WTC11 (cell line): ENCODE results near the gene SLC2A10. TPM values are rescaled to one million over a fixed set of nuclear protein-coding genes. Genes with fewer than 3 reads are reported as not detected.

Experiments used
- ATAC-seq: fragments of 200-7000 bp; cut with Tn5 transposase; 2 replicates; pipeline ENCODE4 v1.10.0; 2021; ENCODE audit warnings: mild to moderate bottlenecking, moderate library complexity
- CTCF ChIA-PET: fragments of 300-600 bp; sonication (Branson Sonifier 250); formaldehyde crosslinking; loops from one replicate; lab custom pipeline; 2021; ENCODE audit warnings: antibody characterized with exemption; lab: Charles Lee
- POLR2A ChIA-PET: fragments of 350-600 bp; sonication (Branson Sonifier 250); formaldehyde crosslinking; loops from one replicate; lab custom pipeline; 2021; ENCODE audit warnings: antibody characterized with exemption; lab: Charles Lee
- DNase-seq: peaks from one replicate; pipeline ENCODE4 v3.0.0; 2021; ENCODE audit warnings: low spot score
- H3K27ac Mint-ChIP-seq: 2 replicates; pipeline ENCODE4 v1.8.0; 2021; ENCODE audit warnings: mixed read lengths
- H3K27me3 Mint-ChIP-seq: 2 replicates; pipeline ENCODE4 v1.8.0; 2021; ENCODE audit warnings: low read depth, mild to moderate bottlenecking, moderate library complexity, mixed read lengths
- H3K36me3 Mint-ChIP-seq: 2 replicates; pipeline ENCODE4 v1.8.0; 2021; ENCODE audit warnings: mixed read lengths
- H3K4me1 Mint-ChIP-seq: 2 replicates; pipeline ENCODE4 v1.8.0; 2022; ENCODE audit warnings: mixed read lengths
- H3K4me3 Mint-ChIP-seq: 2 replicates; pipeline ENCODE4 v1.8.0; 2021; ENCODE audit warnings: mild to moderate bottlenecking, moderate library complexity, mixed read lengths
- H3K9me3 Mint-ChIP-seq: 2 replicates; pipeline ENCODE4 v1.8.0; 2021; ENCODE audit warnings: mixed read lengths
- ATF2 ChIP-seq: sonication (generic); formaldehyde crosslinking; IDR thresholded peaks from 2 replicates; pipeline ENCODE4 v1.8.1; 2022; ENCODE audit warnings: low read depth, missing genetic modification reagents, borderline replicate concordance
- CREM ChIP-seq: sonication (generic); formaldehyde crosslinking; IDR thresholded peaks from 2 replicates; pipeline ENCODE4 v1.8.1; 2022; ENCODE audit warnings: mild to moderate bottlenecking, missing genetic modification reagents, moderate library complexity
- E2F1 ChIP-seq: sonication (generic); formaldehyde crosslinking; IDR thresholded peaks from 2 replicates; pipeline ENCODE4 v1.8.0; 2022; ENCODE audit warnings: mild to moderate bottlenecking, missing genetic modification reagents
- ESRRA ChIP-seq: sonication (generic); formaldehyde crosslinking; IDR thresholded peaks from 2 replicates; pipeline ENCODE4 v1.8.1; 2022; ENCODE audit warnings: mild to moderate bottlenecking, missing genetic modification reagents, borderline replicate concordance
- ETV6 ChIP-seq: sonication (generic); formaldehyde crosslinking; IDR thresholded peaks from 2 replicates; pipeline ENCODE4 v1.8.1; 2022; ENCODE audit warnings: mild to moderate bottlenecking, missing genetic modification reagents
- GABPB1 ChIP-seq: sonication (generic); formaldehyde crosslinking; IDR thresholded peaks from 2 replicates; pipeline ENCODE4 v1.8.1; 2023; ENCODE audit warnings: mild to moderate bottlenecking, missing genetic modification reagents
- KAT7 ChIP-seq: sonication (generic); formaldehyde crosslinking; IDR thresholded peaks from 2 replicates; pipeline ENCODE4 v1.8.1; 2023; ENCODE audit warnings: missing genetic modification reagents, mild to moderate bottlenecking, borderline replicate concordance
- NFATC4 ChIP-seq: fragments of 250-450 bp; sonication (Bioruptor Pico); IDR thresholded peaks from 2 replicates; pipeline ENCODE4 v1.9.0; 2021; ENCODE audit warnings: mild to moderate bottlenecking
- NFE2L1 ChIP-seq: sonication (generic); formaldehyde crosslinking; IDR thresholded peaks from 2 replicates; pipeline ENCODE4 v1.8.1; 2023; ENCODE audit warnings: missing genetic modification reagents
- NFYB ChIP-seq: sonication (generic); formaldehyde crosslinking; conservative IDR thresholded peaks from 2 replicates; pipeline ENCODE4 v1.8.0; 2022; ENCODE audit warnings: low read depth, missing genetic modification reagents
- PREB ChIP-seq: sonication (generic); formaldehyde crosslinking; IDR thresholded peaks from 2 replicates; pipeline ENCODE4 v1.8.1; 2022; ENCODE audit warnings: mild to moderate bottlenecking, missing genetic modification reagents, moderate library complexity, borderline replicate concordance
- RORB ChIP-seq: fragments of 250-450 bp; sonication (Bioruptor Pico); IDR thresholded peaks from 2 replicates; pipeline ENCODE4 v1.9.0; 2021; ENCODE audit warnings: mild to moderate bottlenecking
- STAT6 ChIP-seq: sonication (generic); formaldehyde crosslinking; conservative IDR thresholded peaks from 2 replicates; pipeline ENCODE4 v1.8.1; 2023; ENCODE audit warnings: mild to moderate bottlenecking, low read depth, missing genetic modification reagents, moderate library complexity
- TEAD4 ChIP-seq: sonication (generic); formaldehyde crosslinking; IDR thresholded peaks from 2 replicates; pipeline ENCODE4 v1.8.0; 2022; ENCODE audit warnings: mild to moderate bottlenecking, missing genetic modification reagents
- TP53 ChIP-seq: sonication (generic); formaldehyde crosslinking; IDR thresholded peaks from 2 replicates; pipeline ENCODE4 v1.8.1; 2023; ENCODE audit warnings: mild to moderate bottlenecking, missing genetic modification reagents
- ZBTB43 ChIP-seq: sonication (generic); formaldehyde crosslinking; IDR thresholded peaks from 2 replicates; pipeline ENCODE4 v1.8.1; 2023; ENCODE audit warnings: mild to moderate bottlenecking, missing genetic modification reagents
- ZNF138 ChIP-seq: sonication (generic); formaldehyde crosslinking; conservative IDR thresholded peaks from 2 replicates; pipeline ENCODE4 v1.8.1; 2022; ENCODE audit warnings: mild to moderate bottlenecking, moderate library complexity, missing genetic modification reagents
- ZNF416 ChIP-seq: fragments of 250-450 bp; sonication (Bioruptor Pico); IDR thresholded peaks from 2 replicates; pipeline ENCODE4 v1.9.0; 2021; ENCODE audit warnings: mild to moderate bottlenecking, inconsistent platforms
- ZSCAN18 ChIP-seq: fragments of 250-450 bp; sonication (Bioruptor Pico); IDR thresholded peaks from 2 replicates; pipeline ENCODE4 v2.1.2; 2022; ENCODE audit warnings: mild to moderate bottlenecking, moderate library complexity
- total RNA-seq: library from RNA; stranded (reverse); gene quantifications from 3 replicates; pipeline ENCODE4 v1.2.3, GENCODE V29; 2021

SLC2A10 gene
- total RNA-seq, 1 experiment from 2014 or later, result 8.0 TPM

- Mint-ChIP-seq H3K27me3 (peaks cover 6% of the 10 kb centered on the region), H3K27ac (no peak overlapping the region), H3K4me3 (no peak overlapping the region), H3K36me3 (peaks cover 2% of the 10 kb centered on the region; the same call in 1 of the 2 replicates), H3K4me1 (peaks cover 22% of the 10 kb centered on the region), H3K9me3 (peaks cover 1% of the 10 kb centered on the region; the same call in 1 of the 2 replicates)
- ChIA-PET CTCF (interaction anchor here (2.0 kb wide), 1 partner anchor 39 kb away, joined by 5 read pairs; no protein-coding TSS in a partner anchor), POLR2A (no interaction called here)
- no peak for DNase-seq
- no peak for ATAC-seq
- no peak for TF ChIP-seq NFATC4 (CRISPR knock-in tag)
Measured at GRCh38 chr20:46713957-46714834, 4.7 kb downstream of the SLC2A10 start.

- H3K27ac Mint-ChIP-seq, result peak overlapping the region; percentile 44
- CTCF ChIA-PET, result interaction anchor here (2.0 kb wide), 1 partner anchor 38 kb away, joined by 5 read pairs; no protein-coding TSS in a partner anchor
- H3K36me3 Mint-ChIP-seq, result peaks cover 12% of the 10 kb centered on the region
- no peak overlapping the region for H3K4me3 Mint-ChIP-seq
- peaks cover 13% of the 10 kb centered on the region for H3K9me3 Mint-ChIP-seq
- TF ChIP-seq ATF2 (no peak), PREB (CRISPR knock-in tag) (no peak), GABPB1 (no peak), ZNF138 (CRISPR knock-in tag) (no peak), RORB (CRISPR knock-in tag) (no peak), ZNF416 (CRISPR knock-in tag) (no peak), TEAD4 (no peak), CREM (no peak), NFYB (CRISPR knock-in tag) (no peak), ZBTB43 (CRISPR knock-in tag) (no peak), E2F1 (CRISPR knock-in tag) (no peak), NFE2L1 (CRISPR knock-in tag) (no peak), KAT7 (CRISPR knock-in tag) (no peak), ESRRA (CRISPR knock-in tag) (no peak), ETV6 (CRISPR knock-in tag) (no peak), STAT6 (no peak), ZSCAN18 (CRISPR knock-in tag) (no peak), TP53 (CRISPR knock-in tag) (no peak)
- peaks cover 16% of the 10 kb centered on the region for H3K4me1 Mint-ChIP-seq
- POLR2A ChIA-PET, result no interaction called here
- peaks cover 7% of the 10 kb centered on the region for H3K27me3 Mint-ChIP-seq
- ATAC-seq (peak; percentile 98), DNase-seq (peak; percentile 56)
Measured at GRCh38 chr20:46715292-46715756, 5.9 kb downstream of the SLC2A10 start.
